GM19395 (cell line): Measurements from ENCODE around the gene OR52E8.

Experiments
- ATAC-seq: cut with Tn5 transposase; IDR thresholded peaks from one replicate; pipeline ENCODE4 v1.9.1; 2021; ENCODE audit warnings: mild to moderate bottlenecking, moderate library complexity; ENCODE audit not compliant: unreplicated experiment

The OR52E8 gene

GRCh38 chr11:5857590-5857989, at the start of gene OR52E8:
Gene OR52E8 (minus strand): TSS chr11:5857690. CDS start chr11:5857690, 0 bp downstream.
- no peak for ATAC-seq

- no peak for ATAC-seq
Observed at GRCh38 chr11:5899534-5899933, 42.0 kb upstream of the OR52E8 start.

DNA sequence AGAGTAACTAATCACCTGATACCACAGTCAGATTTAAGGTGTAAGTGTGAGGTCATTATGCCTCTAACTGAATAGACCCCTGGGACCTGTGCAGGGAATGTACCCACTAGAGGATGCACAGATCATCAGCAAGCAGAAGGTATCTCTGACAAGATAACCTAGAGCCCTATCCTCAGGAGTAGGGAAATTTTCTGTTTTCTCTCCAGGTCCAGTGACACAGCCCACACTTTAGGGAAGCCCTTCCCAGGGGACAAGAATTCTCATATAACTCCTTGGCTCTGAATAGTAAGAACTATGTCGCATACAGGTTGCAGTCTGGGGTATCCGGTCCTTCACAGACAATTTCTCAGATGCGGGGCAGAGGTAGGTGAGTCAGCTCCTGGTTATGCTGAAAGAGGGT, 35.4 kb upstream of the OR52E8 start, which contains the start of gene OR52E5:
TSS of gene OR52E5 (plus strand) at position 301 of the 400 bp plus-strand sequence. CDS start 7,569 bp downstream, outside the sequence.
- no peak for ATAC-seq

GRCh38 chr11:5891216-5891800, 33.8 kb upstream of the OR52E8 start:
- ATAC-seq: no peak

DNA sequence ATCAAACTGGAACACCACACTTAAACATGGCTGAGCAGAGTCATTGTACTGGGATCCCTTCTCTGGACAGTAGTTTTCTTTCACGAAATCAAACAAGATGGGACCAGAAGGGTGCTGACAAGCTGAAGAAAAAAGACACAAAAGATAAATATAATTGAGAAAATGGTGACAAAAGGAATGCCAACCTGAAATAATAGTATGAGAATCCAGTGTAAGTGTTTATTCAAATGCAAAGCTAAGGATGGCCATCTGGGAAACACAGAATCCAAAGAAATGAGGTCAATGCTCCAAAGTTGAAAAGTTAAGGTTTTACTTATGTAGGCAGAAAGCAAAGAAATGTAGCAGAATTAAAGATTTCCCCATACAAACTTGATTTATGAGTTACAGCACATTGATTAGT, 30.2 kb upstream of the OR52E8 start:
- no peak for ATAC-seq

DNA sequence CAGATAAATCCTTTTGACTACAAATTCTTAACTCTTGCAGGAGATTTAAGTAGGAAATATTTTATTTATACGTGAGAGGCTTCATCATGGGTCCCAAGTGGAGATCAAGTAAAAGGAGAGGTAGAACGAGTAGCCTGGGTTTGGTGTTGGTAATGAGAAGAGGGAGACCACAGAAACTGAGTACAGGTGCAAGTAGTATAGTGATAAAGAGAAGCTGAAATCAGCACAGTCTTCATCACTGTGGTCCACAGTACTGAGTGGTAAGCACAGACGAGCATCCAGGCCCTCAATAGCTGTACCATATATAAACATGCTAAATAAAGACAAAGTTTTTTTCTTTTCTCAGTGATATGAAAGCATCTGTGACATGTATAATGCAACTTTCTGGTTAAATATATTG, 29.7 kb upstream of the OR52E8 start:
- ATAC-seq: no peak

- no peak for ATAC-seq
Observed at GRCh38 chr11:5881756-5882155, 24.3 kb upstream of the OR52E8 start.

GRCh38 chr11:5880329-5880728, 22.8 kb upstream of the OR52E8 start, which contains the start of gene OR52E4:
Gene OR52E4 (plus strand): TSS chr11:5880629. CDS start chr11:5884293, 3,664 bp downstream.
- ATAC-seq: no peak

DNA sequence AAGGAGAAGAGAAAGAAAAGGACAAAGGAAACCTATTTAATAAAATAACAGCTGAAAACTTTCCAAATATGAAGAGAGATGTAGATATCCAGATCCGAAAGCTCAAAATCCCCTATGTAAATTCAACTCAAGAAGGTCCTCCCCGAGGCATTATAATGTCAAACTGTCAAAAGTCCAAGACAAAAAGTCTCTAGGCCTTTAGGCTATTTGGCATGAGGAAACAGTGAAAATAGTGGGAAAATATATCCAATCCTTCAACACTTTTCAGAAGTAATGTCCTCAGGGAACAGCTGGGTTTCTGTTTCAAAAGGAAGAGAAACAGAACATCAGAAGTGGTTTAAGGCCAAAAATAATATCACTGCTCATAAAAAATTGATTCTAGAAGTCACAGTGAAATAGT, 21.1 kb upstream of the OR52E8 start:
- no peak for ATAC-seq

- no peak for ATAC-seq
Observed at GRCh38 chr11:5865826-5866225, 8.3 kb upstream of the OR52E8 start.

- ATAC-seq: no peak
Observed at GRCh38 chr11:5851002-5851401, 6.5 kb downstream of the OR52E8 start.

- no peak for ATAC-seq
Observed at GRCh38 chr11:5847711-5848110, 9.8 kb downstream of the OR52E8 start.

- no peak for ATAC-seq
Observed at GRCh38 chr11:5846701-5847100, 10.8 kb downstream of the OR52E8 start.

- ATAC-seq: no peak
Observed at GRCh38 chr11:5841797-5842196, 15.7 kb downstream of the OR52E8 start, which contains the start of gene OR52E6. Gene OR52E6 (minus strand): TSS chr11:5841897. CDS start chr11:5841897, 0 bp downstream.

DNA sequence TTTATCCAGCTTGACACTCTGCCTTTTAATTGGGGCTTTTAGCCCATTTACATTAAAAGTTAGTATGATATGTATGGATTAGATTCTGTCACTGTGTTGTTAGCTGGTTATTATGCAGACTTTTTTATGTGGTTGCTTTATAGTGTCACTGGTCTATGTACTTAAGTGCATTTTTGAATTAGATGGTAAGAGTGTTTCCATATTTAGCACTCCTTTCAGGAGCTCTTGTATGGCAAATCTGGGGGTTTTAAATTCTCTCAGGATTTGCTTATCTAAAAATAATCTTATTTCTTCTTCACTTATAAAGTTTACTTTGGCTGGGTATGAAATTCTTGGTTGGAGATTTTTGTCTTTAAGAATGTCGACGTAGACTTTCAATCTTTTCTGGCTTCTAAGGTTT, 19.8 kb downstream of the OR52E8 start:
- no peak for ATAC-seq

DNA sequence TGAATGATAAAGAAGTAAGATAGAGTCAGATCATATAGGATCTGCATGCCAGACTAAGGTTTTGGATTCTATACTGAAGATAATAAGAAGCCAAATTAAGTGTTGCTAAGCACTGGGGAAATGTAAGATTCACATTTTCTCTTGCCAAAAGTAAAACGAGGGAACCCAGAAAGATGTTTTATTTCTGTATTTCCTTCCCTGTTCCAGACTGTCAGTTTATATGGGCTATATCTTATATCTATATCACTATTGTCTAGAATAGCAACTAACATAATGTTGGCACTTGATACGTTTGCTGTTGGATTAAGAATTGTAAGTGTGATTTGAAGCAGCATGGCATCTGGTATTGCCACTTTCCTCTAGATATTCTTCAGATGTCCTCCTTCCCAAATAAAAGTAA, 24.0 kb downstream of the OR52E8 start:
- no peak for ATAC-seq

GRCh38 chr11:5831196-5831829, 26.2 kb downstream of the OR52E8 start:
- ATAC-seq: no peak

DNA sequence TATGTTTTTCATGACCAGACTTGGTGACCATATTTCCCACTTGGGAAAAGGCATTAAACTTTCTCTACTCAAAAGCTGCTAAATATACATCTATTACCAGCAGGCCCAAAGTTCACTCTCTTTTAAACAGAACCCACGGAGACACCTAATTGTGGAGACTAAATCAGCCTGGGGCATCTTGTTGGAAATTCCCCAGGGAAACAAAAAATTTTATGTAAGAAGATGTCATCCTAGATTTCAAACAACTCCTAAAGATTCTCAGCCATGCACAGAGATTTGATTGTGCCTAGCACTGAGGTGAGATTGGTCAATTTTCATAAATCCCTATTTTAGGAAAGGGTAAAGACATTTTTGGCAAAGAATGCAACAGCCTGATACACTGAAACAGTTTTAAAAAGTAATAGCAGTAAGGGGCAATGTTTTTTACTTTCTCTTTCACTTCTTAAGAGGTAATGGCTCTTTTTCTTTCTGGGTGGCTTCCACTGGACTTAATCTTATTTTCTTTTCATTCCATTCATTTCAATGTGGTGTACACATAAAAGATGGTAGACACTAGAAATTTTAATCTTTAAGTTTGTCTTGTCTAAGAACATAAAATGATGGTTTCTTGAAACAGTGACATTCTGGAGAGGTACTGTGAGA, 39.1 kb downstream of the OR52E8 start:
- peak; percentile 72 for ATAC-seq

- ATAC-seq: no peak
Observed at GRCh38 chr11:5815534-5815933, 42.0 kb downstream of the OR52E8 start.

- ATAC-seq: no peak
Observed at GRCh38 chr11:5809905-5810795, 47.3 kb downstream of the OR52E8 start.

DNA sequence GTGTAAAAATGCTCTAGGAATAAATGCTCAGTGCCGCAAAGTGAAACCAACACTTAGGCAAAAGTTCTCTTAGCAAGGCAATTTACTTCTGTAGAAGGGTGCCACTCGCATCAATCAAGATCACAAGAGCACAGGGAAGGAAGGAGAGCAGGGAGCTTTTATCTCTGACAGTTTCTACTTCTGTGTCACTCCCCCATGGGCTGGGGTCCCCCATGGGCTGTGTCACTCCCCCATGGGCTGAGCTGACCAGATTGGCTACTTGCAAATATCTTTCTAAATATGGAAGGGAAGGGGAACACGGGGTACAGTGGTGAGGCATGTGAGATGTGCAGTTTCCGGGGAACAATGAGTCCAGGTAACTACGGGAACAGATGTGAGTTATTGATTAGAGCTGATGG, 48.4 kb downstream of the OR52E8 start:
- ATAC-seq: peak; percentile 35
